A673 (cell line): ENCODE results near the gene SAMD4B.

Experiments
- EZH2 ChIP-seq: fragments of 200-600 bp; sonication (generic); IDR thresholded peaks from 2 replicates; pipeline ENCODE4 v1.6.1; 2017; ENCODE audit warnings: borderline replicate concordance, low read depth, mild to moderate bottlenecking, mixed read lengths, antibody characterized with exemption, low read length; ENCODE audit not compliant: poor library complexity, severe bottlenecking
- TF ChIP-seq, protein P1 (sequence below): fragments of 300-800, 200-600 bp; sonication (generic); conservative IDR thresholded peaks from 2 replicates; pipeline ENCODE4 v1.5.1; 2017; ENCODE audit warnings: low read depth, mild to moderate bottlenecking, antibody characterized with exemption, low read length, moderate library complexity, mixed read lengths

- TF ChIP-seq EZH2, result no peak
- TF ChIP-seq, protein P1, sequence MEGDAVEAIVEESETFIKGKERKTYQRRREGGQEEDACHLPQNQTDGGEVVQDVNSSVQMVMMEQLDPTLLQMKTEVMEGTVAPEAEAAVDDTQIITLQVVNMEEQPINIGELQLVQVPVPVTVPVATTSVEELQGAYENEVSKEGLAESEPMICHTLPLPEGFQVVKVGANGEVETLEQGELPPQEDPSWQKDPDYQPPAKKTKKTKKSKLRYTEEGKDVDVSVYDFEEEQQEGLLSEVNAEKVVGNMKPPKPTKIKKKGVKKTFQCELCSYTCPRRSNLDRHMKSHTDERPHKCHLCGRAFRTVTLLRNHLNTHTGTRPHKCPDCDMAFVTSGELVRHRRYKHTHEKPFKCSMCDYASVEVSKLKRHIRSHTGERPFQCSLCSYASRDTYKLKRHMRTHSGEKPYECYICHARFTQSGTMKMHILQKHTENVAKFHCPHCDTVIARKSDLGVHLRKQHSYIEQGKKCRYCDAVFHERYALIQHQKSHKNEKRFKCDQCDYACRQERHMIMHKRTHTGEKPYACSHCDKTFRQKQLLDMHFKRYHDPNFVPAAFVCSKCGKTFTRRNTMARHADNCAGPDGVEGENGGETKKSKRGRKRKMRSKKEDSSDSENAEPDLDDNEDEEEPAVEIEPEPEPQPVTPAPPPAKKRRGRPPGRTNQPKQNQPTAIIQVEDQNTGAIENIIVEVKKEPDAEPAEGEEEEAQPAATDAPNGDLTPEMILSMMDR, result no peak
Measured at GRCh38 chr19:39423258-39424086, 81.3 kb downstream of the SAMD4B start.
